Right kidney (tissue), 1 donor: Measurements from ENCODE around the gene CSAD.
A peak's percentile ranks its signal among the peaks of the same experiment; 100 is the strongest.
"Not testable (repeated sequence)": the region's sequence is repeated elsewhere in the genome, so short reads cannot be mapped to it uniquely, and the experiment has no call there.

Experiments used
- DNase-seq: peaks from one replicate; pipeline ENCODE4 v3.0.0-alpha.2; 2016

CSAD gene

DNA sequence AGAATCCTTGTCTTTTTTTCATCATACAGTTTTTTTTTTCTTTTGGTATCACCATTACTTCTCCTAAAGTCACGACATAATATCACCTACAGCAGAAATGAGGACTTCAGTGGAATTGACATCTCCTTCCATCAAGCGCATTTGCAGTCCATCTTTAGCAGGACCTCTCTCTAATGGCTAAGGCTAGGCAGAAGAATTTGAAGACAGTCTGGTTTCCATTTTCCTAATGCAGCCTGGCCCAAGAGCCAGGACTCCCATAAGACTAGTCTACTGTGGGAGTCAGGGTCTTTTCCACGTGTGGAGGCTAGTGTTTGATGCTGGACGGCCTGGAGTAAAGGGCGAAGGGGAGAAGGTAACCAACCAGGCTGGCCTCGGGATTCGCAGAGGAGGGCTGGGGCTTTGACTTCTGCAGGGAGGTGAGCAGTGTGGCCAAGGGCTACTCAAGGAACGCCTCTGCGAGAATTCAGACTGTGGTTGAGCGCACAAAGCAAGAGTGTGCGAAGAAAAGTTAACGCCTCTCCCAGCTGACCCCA lies 972 bp downstream of the CSAD start:
- DNase-seq = no peak

DNA sequence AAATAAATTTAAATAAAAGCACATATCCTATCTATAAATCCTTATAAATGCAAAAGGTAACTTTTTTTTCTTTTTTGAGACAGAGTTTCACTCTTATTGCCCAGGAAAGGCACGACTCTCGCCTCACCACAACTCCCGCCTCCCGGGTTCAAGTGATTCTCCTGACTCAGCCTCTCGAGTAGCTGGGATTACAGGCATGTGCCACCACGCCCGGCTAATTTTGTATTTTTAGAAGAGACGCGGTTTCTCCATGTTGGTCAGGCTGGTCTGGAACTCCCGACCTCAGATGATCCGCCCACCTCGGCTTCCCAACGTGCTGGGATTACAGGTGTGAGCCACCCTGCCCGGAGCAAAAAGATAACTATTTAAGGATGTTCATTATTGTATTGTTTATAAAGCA lies 1.9 kb downstream of the CSAD start:
- not testable (repeated sequence) for DNase-seq

DNA sequence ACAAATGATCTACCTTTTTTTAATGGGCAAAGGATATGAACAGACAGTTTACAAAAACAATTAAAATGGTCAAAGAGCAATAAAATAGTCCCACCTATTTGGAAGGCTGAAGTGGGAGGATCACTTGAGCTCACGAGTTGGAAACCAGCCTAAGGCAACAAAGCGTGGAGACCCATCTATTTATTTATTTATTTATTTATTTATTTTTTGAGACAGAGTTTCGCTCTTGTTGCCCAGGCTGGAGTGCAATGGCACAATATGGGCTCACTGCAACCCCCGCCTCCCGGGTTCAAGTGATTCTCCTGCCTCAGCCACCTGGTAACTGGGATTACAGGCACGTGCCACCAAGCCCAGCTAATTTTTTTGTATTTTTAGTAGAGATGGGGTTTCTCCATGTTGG lies 3.3 kb downstream of the CSAD start:
- DNase-seq = not testable (repeated sequence)

DNA sequence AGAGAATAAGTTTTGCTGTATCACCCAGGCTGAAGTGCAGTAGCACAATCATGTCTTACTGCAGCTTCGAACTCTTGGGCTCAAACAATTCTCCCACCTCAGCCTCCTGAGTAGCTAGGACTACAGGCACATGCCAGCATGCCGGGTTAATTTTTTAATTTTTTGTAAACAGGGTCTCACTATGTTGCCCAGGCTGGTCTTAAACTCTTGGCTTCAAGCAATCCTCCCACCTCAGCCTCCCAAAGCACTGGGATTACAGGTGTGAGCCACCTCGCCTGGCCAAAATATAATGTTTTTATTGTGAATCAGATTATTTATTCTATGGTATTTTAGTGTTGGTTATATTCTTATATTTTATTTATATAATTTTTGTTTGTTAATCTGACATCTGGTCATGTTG lies 4.0 kb downstream of the CSAD start:
- DNase-seq = no peak

DNA sequence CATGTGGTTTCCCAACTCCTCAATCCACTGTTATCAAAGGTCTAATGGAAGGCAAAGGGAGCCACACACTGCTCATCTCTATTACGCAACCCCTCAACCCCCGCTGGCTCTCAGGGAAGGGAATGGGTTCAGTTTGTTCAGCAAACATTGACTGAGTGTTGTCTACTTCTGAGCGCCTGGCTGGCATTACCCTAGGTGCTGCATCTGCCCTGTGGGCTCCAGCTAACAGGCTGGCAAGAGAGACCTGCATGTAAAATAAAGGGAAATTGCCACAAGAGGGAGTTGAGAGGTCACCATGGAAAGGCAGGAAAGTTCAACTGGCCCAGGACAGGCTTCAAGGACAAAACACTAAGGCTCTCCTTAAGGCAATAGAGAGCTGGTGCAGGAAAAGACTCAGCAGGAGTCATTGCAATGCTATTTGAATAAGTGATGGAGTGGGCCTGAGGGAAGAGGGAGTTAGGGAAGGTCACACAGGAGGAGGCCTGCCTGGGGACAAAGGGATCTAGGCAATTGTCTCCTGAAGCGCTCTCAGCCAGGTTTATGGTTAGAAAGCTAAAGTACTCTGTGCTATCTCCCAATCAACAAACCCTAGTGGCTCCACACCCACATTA lies 5.7 kb downstream of the CSAD start:
- DNase-seq = no peak

DNA sequence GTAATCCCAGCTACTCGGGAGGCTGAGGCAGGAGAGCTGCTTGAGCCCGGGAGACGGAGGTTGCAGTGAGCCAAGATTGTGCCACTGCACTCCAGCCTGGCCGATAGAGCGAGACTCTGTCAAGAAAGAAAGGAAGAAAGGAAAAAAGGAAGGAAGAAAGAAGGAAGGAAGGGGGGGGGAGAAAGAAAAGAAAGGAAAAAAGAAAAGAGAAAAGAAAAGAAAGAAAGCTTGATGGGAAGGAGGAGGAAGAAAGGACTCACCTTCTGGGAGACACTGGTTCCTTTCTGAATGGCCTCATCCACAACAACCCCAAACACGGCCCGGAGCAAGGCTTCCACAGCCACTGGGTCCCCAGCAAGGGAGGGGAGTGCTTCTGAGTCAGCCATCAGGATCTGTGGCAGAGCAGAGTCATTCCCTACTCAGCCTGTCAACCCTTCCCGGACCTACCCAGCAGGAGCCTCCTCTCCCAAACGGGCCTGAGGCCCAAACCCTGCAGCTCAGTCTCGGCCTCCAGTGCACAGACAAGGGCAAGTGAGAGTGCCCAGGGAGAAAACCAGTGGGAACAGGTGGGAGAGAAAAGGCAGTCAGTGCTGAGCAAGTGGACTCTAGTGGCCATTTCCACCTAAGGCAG lies 7.5 kb downstream of the CSAD start:
- DNase-seq = no peak

DNA sequence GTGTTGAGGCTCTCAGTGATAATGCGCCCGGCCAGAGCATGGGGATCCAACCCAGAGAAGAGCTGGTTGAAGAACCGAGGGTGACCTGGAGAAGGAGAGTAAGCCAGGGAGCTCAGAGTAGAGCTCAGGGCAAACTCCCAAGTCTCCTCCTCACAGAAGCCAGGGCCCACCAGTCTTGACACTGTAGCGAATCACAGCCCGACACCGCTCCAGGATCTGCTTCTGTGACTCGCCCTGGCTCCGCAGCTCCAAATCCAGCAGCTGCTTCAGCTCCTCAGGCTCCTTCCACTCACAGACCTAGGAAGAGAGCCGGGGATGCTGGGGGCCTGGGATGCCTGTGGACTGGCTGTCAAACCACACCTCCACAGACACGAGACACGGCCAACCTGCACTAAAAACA lies 8.4 kb downstream of the CSAD start:
- no peak for DNase-seq

DNA sequence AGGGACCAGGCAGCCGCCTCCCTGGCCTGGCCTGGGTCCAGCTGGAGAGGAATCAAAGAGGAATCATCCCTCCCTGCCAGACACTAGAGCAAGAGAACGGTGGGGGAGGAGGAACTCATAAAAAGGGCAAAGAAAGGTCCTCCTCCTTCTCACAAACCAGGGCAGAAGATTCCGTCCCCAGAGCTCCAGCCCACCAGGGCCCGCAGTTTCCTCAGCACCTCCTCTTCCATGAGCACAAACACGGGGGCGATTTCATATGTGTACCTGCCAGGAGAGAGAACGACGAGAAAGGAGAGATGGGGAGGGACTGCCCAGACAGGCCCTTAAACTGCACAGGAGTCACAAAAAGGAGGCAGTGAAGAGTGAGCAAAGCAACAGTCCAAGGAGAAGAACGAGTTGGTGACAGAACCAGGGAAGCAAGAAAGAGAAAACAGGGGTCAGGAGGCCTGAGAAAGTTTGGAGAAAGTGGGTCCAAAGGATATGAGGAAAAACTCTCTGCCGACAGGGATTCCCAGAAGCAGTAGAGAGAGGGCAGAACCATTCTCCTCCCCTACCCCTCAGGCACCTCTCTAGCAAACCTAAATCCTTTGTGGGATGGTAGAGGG lies 8.9 kb downstream of the CSAD start:
- DNase-seq = peak; percentile 44

DNA sequence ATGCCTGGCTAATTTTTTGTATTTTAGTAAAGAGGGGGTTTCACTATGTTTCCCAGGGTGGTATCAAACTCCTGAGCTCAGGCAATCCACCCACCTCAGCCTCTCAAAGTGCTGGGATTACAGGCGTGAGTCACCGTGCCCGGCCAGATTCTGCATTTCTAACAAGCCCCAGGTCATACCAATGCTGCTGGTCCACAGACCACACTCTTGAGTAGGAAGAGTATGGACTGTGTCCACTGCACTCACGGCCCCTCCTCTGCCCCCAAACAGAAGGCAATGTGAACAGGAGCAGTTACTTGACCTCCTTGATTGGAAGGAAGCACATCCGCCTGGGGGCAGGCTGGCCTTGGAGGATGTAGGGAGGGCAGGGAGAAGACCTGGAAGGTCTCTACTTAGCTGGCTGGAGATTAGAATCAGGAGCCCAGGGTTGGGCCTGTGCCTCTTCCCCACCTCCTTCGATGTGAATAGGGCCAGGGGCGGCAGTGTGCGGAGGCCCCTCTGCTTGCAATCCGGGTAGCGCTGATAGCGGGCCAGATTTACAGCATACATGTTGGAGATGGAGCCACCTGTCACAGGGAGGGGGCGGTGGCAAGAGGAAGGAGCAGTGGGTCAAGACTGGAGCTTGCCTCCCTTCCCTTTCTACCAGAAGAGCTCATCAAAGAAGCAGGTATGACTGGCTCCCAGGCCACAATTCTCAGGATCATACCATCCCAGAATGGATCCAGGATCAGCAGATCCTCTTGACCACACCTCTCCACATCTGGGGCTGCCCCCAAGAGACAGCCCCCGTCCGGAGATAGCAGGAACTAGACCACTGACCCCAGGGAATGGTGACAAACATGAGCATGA lies 9.6 kb downstream of the CSAD start:
- DNase-seq = no peak

DNA sequence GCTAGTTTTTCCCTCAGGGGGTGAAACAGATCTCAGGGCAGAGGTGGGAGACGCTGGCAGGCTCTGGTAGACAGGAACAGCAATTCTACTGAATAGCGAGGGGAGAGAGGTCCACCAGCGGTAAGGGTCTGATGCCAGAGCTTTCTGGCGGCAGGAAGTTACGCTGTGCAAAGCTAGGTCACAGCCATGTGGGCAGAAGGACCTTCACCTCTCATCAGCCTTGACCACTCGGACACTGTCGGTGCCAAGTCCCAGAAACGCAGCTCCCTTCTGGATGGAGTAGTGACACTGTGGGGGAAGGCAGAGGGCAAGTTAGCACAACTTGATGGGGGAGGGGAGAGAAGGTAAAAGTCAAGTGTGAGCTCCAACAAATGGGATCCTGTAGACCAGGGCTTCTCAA lies 10.5 kb downstream of the CSAD start:
- DNase-seq = no peak

DNA sequence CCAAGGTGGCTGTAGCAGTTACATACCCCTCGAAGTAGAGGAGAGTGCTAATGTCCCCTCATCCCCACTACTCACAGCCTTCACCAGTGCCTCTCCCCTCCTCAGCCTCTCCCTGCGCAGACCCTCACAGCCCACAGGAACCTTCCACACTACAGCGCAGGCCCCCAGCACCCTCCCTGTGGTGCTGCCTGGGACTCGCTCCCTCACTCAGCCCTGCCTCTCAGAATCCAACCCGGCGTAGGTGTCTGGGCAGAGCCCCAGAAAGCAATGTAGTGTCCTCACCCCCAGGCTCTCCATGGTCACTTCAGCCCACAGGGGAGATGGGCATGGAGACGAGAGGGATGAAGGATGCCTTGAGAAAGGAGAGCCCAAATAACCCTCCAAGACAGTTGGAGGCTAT lies 11.1 kb downstream of the CSAD start:
- DNase-seq = no peak

DNA sequence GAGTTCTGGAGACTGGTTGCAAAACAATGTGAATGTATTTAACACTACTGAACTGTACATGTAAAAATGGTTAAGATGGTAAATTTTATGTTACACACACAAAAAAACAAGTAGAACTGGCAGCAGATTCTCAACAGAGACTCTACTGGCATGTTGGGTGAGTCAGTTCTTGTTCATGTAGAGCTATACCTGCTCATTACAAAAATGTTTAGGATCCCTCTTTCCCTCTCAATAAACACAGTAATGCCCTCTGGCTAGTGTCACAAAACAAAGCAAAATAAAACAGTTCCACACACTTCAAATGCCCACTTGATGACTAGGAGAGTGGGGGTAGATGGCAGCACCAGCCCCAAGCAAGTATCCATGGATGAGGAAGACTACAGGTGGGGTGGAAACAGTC lies 13.9 kb downstream of the CSAD start:
- no peak for DNase-seq

DNA sequence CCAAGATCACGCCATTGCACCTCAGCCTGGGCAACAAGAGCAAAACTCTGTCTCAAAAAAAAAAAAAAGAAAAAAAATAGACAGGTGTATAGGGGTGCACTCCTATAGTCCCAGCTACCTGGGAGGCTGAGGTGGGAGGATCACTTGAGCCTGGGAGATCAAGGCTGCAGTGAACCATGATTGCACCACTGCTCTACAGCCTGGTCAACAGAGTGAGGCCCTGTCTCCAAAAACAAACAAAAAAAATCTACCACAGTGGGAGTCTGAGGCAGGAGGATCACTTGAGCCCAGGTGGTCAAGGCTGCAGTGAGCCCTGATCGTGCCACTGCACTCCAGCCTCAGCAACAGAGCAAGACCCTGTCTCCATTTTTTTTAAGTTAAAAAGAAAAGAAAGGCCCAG lies 17.7 kb downstream of the CSAD start:
- DNase-seq = not testable (repeated sequence)

DNA sequence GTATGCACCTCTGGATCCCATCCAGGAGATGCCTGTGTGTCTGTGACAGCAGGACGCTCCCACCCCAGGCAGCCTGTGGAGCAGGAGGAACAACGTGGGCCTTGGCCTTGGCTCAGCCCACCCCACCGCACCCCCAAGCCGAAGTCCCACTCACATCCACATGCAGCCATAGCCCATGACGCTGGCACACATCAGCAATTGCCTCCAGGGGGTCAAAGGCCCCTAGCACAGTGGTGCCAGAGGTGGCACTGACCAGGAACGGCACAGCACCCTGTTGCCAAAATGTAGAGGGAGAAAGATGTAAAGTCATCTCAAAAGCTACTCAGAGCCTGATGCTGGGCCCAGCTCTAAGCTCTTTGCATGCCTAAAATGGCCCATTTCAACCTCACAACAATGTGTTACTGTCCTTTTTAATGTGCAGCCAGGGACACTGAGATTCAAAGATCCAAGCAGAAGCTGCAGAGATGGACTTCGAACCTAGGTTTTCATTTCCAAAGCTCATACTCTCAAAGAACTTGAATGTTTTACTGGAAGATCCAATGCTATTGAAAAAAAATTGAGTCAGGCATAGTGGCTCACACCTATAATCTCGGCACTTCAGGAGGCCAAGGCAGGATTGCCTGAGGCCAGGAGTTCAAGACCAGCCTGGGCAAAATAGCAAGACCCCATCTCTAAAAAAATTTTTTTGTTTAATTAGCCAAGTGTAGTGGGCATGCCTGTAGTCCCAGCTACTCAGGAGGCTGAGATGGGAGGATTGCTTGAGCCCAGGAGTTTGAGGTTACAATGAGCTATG lies 19.4 kb downstream of the CSAD start:
- DNase-seq = no peak

DNA sequence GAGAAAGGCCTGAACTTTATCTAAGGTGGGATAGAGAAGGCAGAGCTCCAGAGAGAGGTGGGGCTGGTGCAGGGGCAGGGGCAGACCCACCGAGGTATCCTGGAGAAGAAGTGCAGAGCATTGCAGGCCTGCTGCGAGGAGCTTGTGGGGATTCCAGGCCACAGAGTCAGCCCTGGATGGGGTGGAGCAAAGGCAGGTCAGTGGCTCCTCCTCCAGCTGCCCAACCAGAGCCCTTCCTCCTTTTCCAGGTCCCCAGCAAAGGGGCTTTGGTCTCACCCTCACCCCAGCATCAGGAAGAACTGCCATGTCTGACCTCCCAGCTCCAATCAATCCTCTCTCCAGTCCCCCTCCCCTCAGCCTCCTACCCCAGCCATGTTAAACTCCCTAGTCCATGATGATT lies 20.1 kb downstream of the CSAD start:
- DNase-seq = no peak

DNA sequence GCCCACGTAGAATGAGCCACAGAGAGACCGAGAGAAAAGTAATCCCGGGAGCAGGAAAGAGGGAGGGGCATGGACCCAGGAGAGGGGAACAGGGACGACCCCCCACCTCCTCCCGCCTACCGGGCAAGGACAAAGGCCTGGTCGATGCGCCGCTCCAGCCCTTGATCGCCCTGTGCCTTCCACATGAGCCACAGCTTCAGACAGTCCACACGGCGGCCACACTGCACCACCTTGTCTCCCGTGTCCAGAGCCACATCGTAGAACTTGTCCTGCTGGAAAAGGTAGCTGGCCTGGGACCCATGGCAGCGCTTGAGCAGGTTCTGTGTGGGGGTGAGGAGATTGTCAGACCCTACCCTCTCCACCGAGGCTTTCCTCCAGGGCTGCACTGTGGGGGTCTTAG lies 20.7 kb downstream of the CSAD start:
- DNase-seq = no peak

DNA sequence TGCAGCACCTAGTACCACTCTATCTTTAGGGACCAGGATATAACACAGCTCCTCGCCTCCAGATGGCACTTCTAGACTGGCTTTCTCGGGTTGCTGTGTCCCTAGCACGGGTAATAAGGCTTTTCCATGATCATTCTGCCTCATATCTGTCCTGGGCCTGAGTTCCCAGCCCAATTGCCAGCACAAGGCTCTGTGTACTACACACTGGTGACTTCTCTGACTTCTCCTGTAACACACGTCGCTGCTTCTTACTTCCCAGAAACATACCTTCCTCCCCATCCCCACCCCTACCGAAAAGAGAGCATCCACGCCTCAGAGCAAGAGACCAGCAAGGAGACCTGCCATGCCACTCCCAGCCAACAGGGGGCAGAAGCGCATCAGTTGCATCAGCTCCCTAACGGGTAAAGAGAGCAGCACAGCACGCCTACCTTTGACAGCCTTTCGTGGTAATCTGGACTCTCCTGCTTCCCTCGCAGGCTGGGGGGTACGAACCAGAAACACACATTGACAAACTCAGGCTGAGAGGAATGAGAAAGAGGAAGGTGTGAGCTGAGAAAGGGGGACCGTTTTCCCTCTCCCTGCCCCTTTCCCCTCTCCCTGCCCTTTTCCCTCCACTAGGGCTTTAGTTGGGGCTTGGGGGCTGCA lies 21.4 kb downstream of the CSAD start:
- DNase-seq = peak; percentile 57

DNA sequence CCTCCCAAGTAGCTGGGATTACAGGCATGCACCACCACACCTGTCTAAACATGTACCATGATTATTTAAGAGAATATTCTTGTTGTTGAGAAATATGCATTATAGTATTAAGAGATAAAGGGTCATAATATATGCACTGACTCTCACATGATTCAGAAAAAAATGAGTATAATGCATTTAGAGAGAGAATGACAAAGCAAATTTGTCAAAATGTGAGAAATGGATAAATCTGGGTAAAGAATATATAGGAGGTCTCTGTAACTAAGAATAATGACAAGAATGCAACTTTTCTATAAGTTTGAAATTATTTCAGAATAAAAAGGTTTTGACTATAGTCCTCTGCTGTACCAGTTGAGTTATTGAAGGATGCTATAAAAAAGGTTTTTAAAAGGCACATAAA lies 28.3 kb downstream of the CSAD start:
- no peak for DNase-seq

DNA sequence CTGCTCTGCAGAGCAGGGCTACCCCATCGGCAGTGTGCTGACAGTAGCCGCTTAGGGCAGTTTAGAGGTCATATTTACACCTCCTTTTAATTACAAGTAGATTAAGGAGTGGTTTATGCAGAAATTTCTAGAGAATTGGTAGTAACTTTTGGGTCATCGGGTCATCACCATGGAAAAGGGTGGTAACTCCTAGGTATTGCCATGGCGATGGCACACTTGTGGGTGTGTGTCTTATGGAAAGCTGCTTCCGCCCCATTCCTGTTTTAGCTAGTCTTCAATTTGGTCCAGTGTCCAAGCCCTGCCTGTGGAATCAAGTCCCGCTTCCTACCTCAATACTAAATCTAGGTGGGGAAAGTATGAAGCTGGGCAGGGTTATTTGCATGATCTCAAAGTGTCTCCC lies 29.7 kb downstream of the CSAD start:
- no peak for DNase-seq

DNA sequence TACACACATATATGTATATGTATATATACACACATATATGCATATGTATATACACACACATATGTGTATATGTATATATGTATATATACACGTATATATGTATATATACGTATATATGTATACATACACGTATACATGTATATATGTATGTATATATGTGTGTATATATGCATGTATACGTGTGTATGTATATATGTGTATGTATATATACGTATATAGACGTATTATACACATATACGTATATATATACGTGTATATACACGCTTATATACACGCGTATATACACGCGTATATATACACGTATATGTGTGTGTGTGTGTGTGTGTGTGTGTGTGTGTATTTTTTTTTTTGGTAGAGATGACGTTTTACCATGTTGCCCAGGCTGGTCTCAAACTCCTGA lies 33.1 kb downstream of the CSAD start:
- no peak for DNase-seq

DNA sequence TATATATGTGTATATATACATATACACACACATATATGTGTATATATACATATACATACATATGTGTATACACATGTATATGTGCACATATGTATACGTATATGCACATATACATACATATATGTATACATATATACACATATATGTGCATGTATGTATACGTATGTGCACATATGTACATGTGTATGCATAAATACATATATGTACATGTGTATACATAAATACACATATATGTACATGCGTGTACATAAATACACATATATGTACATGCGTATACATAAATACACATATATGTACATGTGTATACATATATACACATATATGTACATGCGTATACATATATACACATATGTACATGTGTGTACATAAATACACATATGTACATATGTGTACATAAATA lies 33.5 kb downstream of the CSAD start:
- DNase-seq = no peak
